HCT116 (cell line): ENCODE results near the gene TTLL5.

Source experiments
- CTCF ChIP-seq, 3 experiments: fragments of 200-600 bp in 1 of 3; sonication (generic) in 1 of 3; IDR thresholded peaks in 2 of 3; conservative IDR thresholded peaks in 1 of 3; 2 replicates each; pipeline ENCODE4 v1.5.1; 2012 to 2017; ENCODE audit warnings: low read depth in 2 of 3, low read length in 2 of 3, antibody characterized with exemption in 1 of 3, borderline replicate concordance in 1 of 3, control low read depth in 1 of 3, mild to moderate bottlenecking in 1 of 3, mixed read lengths in 1 of 3, mixed run types in 1 of 3, moderate library complexity in 1 of 3; ENCODE audit not compliant: insufficient read depth in 1 of 3
- ELF1 ChIP-seq: IDR thresholded peaks from 2 replicates; pipeline ENCODE4 v1.6.1; 2012; ENCODE audit warnings: low read depth, borderline replicate concordance
- EZH2 ChIP-seq: fragments of 200-600 bp; sonication (generic); IDR thresholded peaks from 2 replicates; pipeline ENCODE4 v1.6.1; 2017; ENCODE audit warnings: antibody characterized with exemption, mixed run types
- EZH2phosphoT487 ChIP-seq: fragments of 200-600 bp; IDR thresholded peaks from 2 replicates; pipeline ENCODE4 v1.6.1; 2018; ENCODE audit warnings: antibody characterized with exemption, borderline replicate concordance
- JUND ChIP-seq: IDR thresholded peaks from 2 replicates; pipeline ENCODE4 v1.6.1; 2012
- POLR2A ChIP-seq: IDR thresholded peaks from 2 replicates; pipeline ENCODE4 v1.7.0; 2011; ENCODE audit warnings: borderline replicate concordance; ENCODE audit not compliant: insufficient read depth, insufficient read length; ENCODE audit errors: extremely low read depth
- REST ChIP-seq: IDR thresholded peaks from 2 replicates; pipeline ENCODE4 v1.6.1; 2012; ENCODE audit warnings: low read depth
- ZNF274 ChIP-seq: fragments of 200-500 bp; sonication (Bioruptor generic); IDR thresholded peaks from 2 replicates; pipeline ENCODE4 v1.6.1; 2014; ENCODE audit warnings: mild to moderate bottlenecking, low read depth, low read length, inconsistent platforms

GRCh38 chr14:75726321-75726720 lies 65.3 kb downstream of the TTLL5 start:
- TF ChIP-seq CTCF (IDR thresholded peaks at IDR 0.05 in 2 of 3, conservative IDR thresholded peaks at IDR 0.05 in 1 of 3; ENCODE audit: borderline replicate concordance in 1 of 3, insufficient read depth in 1 of 3, low read depth in 2 of 3, low read length in 2 of 3) = no peak
- no peak for TF ChIP-seq POLR2A
- TF ChIP-seq ZNF274 = no peak
- no peak for TF ChIP-seq ELF1
- TF ChIP-seq JUND = no peak
- no peak for TF ChIP-seq REST
- TF ChIP-seq EZH2phosphoT487 = no peak
- no peak for TF ChIP-seq EZH2
